AG09309 (cell line): ENCODE measurements around the gene COX4I1.
A peak's percentile ranks its signal among the peaks of the same experiment; 100 is the strongest.

Source experiments
- DNase-seq: peaks from one replicate; pipeline ENCODE4 v3.0.0-alpha.2; 2010; ENCODE audit warnings: low read depth
- H3K4me3 ChIP-seq: 2 replicates; pipeline ENCODE4 v1.5.1; 2011; ENCODE audit warnings: mild to moderate bottlenecking, low read depth, low read length, moderate library complexity; ENCODE audit not compliant: control insufficient read depth
- CTCF ChIP-seq: IDR thresholded peaks from 2 replicates; pipeline ENCODE4 v1.5.1; 2011; ENCODE audit warnings: mild to moderate bottlenecking, low read depth, low read length, inconsistent platforms; ENCODE audit not compliant: insufficient read depth, control insufficient read depth; ENCODE audit errors: missing control alignments

The COX4I1 gene

GRCh38 chr16:85752511-85753420 lies 46.7 kb upstream of the COX4I1 start:
- no peak for DNase-seq
- peak; percentile 22 for TF ChIP-seq CTCF
- no peak overlapping the region for H3K4me3 ChIP-seq

- no peak for TF ChIP-seq CTCF
- no peak overlapping the region for H3K4me3 ChIP-seq
- no peak for DNase-seq
Observed at GRCh38 chr16:85753559-85753958, 45.9 kb upstream of the COX4I1 start.

GRCh38 chr16:85753976-85754375 lies 45.5 kb upstream of the COX4I1 start:
- TF ChIP-seq CTCF = no peak
- no peak overlapping the region for H3K4me3 ChIP-seq
- DNase-seq = no peak

GRCh38 chr16:85754413-85754812 lies 45.1 kb upstream of the COX4I1 start:
- TF ChIP-seq CTCF = no peak
- no peak for DNase-seq
- H3K4me3 ChIP-seq = no peak overlapping the region

DNA sequence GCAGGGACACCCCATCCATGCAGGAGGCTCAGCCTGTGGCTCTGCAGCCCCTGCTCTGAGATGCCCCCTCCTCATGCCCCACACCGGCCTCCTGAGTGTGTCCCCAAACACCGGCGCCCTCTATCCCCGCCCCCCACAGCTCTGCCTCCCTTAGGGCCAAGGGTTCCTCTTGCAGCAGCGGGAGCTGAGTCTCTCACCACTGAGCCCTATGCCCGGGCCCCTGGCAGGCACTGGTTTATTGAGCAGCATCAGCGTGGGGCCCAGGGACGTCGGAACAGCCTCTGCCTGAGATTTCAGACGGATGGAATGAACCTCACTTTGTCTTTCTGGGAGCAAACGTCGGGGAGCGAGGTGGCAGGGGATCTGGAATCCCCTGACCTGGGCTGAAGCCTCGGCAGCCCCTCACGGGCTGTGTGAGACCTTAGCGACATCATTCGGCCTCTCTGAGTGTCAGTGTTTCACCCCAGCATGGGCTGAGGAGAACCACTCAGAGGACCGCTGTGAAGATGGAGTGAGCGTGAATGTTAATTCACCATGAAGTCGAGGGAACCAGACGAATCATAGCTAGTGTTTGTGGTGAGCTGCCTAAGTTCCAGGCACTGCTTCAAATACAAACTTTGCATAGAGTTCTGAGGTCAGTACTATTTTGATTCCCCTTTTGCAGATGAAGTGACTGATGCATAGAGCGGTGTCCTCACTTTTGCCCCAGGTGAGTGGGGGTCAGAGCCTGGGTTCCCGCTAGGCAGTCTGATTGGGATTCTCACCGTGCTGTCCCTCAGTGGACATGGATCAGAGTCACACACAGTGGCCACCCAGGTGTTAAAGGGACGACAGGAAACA lies 43.3 kb upstream of the COX4I1 start:
- no peak for TF ChIP-seq CTCF
- no peak for DNase-seq
- no peak overlapping the region for H3K4me3 ChIP-seq

- no peak for TF ChIP-seq CTCF
- no peak for DNase-seq
- no peak overlapping the region for H3K4me3 ChIP-seq
Observed at GRCh38 chr16:85757341-85757822, 42.1 kb upstream of the COX4I1 start.
